ENCODE results near the gene ZRANB3. TPM values are rescaled to one million over a fixed set of nuclear protein-coding genes. Genes with fewer than 3 reads are reported as not detected.
"Not testable (repeated sequence)": the region's sequence is repeated elsewhere in the genome, so short reads cannot be mapped to it uniquely, and the experiment has no call there.

ZRANB3 gene
- total RNA-seq, 1 donor from 2014 or later = 1.7 TPM

GRCh38 chr2:135378591-135378990 is 152.4 kb downstream of the ZRANB3 start:
- intact Hi-C loops (cut with DNase I) = no loop called here
- DNase-seq (no peak), ATAC-seq (ENCODE audit: poor library complexity) (no peak)

GRCh38 chr2:135373702-135374101 is 157.3 kb downstream of the ZRANB3 start:
- intact Hi-C loops (cut with DNase I) = no loop called here
- ATAC-seq (ENCODE audit: poor library complexity) = no peak
- no peak for DNase-seq

- ATAC-seq (ENCODE audit: poor library complexity) (no peak), DNase-seq (no peak)
- intact Hi-C loops (cut with DNase I) = no loop called here
Observed at GRCh38 chr2:135349941-135350340, 181.1 kb downstream of the ZRANB3 start.

- not testable (repeated sequence) for DNase-seq
Observed at GRCh38 chr2:135348096-135348704, 182.8 kb downstream of the ZRANB3 start.

GRCh38 chr2:135337071-135337470 is 193.9 kb downstream of the ZRANB3 start:
- intact Hi-C loops (cut with DNase I) = no loop called here
- no peak for DNase-seq
- ATAC-seq (ENCODE audit: poor library complexity) = no peak

More at GRCh38 chr2:135348096-135348704, 182.8 kb downstream of the ZRANB3 start:
- ATAC-seq (ENCODE audit: poor library complexity); intact Hi-C loops (cut with DNase I): not testable (repeated sequence)

- intact Hi-C loops (cut with DNase I) = no loop called here
Observed at GRCh38 chr2:135335256-135335655, 195.8 kb downstream of the ZRANB3 start.

GRCh38 chr2:135327146-135327545 is 203.9 kb downstream of the ZRANB3 start:
- intact Hi-C loops (cut with DNase I) = no loop called here
- DNase-seq (no peak), ATAC-seq (ENCODE audit: poor library complexity) (no peak)

More at GRCh38 chr2:135335256-135335655, 195.8 kb downstream of the ZRANB3 start:
- no peak for DNase-seq
- ATAC-seq (ENCODE audit: poor library complexity) = no peak

- intact Hi-C loops (cut with DNase I) = no loop called here
- ATAC-seq (ENCODE audit: poor library complexity) (no peak), DNase-seq (no peak)
Observed at GRCh38 chr2:135320465-135321355, 210.3 kb downstream of the ZRANB3 start.

- intact Hi-C loops (cut with DNase I) = no loop called here
- DNase-seq = no peak
- no peak for ATAC-seq (ENCODE audit: poor library complexity)
Observed at GRCh38 chr2:135318808-135319207, 212.2 kb downstream of the ZRANB3 start.

GRCh38 chr2:135317375-135317774 is 213.6 kb downstream of the ZRANB3 start:
- ATAC-seq (ENCODE audit: poor library complexity) = no peak
- intact Hi-C loops (cut with DNase I) = no loop called here
- DNase-seq = no peak

GRCh38 chr2:135311962-135312361 is 219.1 kb downstream of the ZRANB3 start:
- DNase-seq = no peak
- no peak for ATAC-seq (ENCODE audit: poor library complexity)
- intact Hi-C loops (cut with DNase I) = no loop called here

- intact Hi-C loops (cut with DNase I) = no loop called here
- ATAC-seq (ENCODE audit: poor library complexity) (no peak), DNase-seq (no peak)
Observed at GRCh38 chr2:135311268-135311667, 219.8 kb downstream of the ZRANB3 start.

- intact Hi-C loops (cut with DNase I) = no loop called here
- ATAC-seq (ENCODE audit: poor library complexity) (no peak), DNase-seq (no peak)
Observed at GRCh38 chr2:135304694-135305093, 226.3 kb downstream of the ZRANB3 start.

- DNase-seq (no peak), ATAC-seq (ENCODE audit: poor library complexity) (no peak)
- intact Hi-C loops (cut with DNase I) = no loop called here
Observed at GRCh38 chr2:135299658-135300244, 231.3 kb downstream of the ZRANB3 start.

GRCh38 chr2:135299165-135299564 is 231.9 kb downstream of the ZRANB3 start:
- ATAC-seq (ENCODE audit: poor library complexity) = no peak
- intact Hi-C loops (cut with DNase I) = no loop called here

GRCh38 chr2:135287121-135287520 is 243.9 kb downstream of the ZRANB3 start:
- ATAC-seq (ENCODE audit: poor library complexity); intact Hi-C loops (cut with DNase I); DNase-seq: not testable (repeated sequence)

More at GRCh38 chr2:135299165-135299564, 231.9 kb downstream of the ZRANB3 start:
- DNase-seq = no peak

- DNase-seq = no peak
- no peak for ATAC-seq (ENCODE audit: poor library complexity)
- intact Hi-C loops (cut with DNase I) = no loop called here
Observed at GRCh38 chr2:135285391-135285790, 245.6 kb downstream of the ZRANB3 start.

GRCh38 chr2:135281379-135281778 is 249.6 kb downstream of the ZRANB3 start:
- intact Hi-C loops (cut with DNase I) = no loop called here
- ATAC-seq (ENCODE audit: poor library complexity) = no peak
- DNase-seq = no peak

GRCh38 chr2:135279209-135279608 is 251.8 kb downstream of the ZRANB3 start:
- no peak for DNase-seq
- intact Hi-C loops (cut with DNase I) = no loop called here

GRCh38 chr2:135276525-135276924 is 254.5 kb downstream of the ZRANB3 start:
- ATAC-seq (ENCODE audit: poor library complexity) (no peak), DNase-seq (no peak)
- intact Hi-C loops (cut with DNase I) = no loop called here

More at GRCh38 chr2:135279209-135279608, 251.8 kb downstream of the ZRANB3 start:
- no peak for ATAC-seq (ENCODE audit: poor library complexity)
